ENCODE data around the gene GOLT1A.

DNA sequence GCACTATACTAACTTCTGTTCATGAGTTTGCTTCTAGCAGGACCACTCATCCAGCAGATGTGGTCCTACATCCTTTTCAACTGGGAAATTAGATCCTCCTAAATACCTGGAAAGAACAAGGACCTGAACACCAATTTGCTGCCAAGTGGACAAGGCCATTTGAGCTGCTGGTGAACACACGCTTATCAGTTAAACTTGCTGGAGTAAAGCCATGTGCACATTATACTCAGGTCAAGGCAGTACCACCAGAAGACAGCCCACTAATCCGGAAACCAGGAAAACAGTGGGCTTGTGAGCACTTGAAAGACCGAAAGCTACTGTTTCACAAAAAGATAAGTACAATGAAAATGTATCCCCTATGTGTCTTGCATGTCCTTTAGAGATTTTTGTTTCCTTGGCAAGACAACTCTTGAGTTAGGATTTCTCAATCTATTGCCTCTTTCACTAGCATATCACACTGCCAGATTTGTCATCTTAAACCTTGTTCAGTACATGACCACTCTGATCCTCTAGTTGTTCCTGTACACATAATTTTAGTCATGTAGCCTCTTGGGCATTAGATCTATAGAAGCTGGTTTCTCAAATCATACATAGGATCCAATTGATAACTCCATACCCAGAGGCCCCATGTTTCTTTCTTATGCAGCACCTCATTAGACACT is 43.2 kb downstream of the GOLT1A start:
- TF ChIP-seq, protein P1, sequence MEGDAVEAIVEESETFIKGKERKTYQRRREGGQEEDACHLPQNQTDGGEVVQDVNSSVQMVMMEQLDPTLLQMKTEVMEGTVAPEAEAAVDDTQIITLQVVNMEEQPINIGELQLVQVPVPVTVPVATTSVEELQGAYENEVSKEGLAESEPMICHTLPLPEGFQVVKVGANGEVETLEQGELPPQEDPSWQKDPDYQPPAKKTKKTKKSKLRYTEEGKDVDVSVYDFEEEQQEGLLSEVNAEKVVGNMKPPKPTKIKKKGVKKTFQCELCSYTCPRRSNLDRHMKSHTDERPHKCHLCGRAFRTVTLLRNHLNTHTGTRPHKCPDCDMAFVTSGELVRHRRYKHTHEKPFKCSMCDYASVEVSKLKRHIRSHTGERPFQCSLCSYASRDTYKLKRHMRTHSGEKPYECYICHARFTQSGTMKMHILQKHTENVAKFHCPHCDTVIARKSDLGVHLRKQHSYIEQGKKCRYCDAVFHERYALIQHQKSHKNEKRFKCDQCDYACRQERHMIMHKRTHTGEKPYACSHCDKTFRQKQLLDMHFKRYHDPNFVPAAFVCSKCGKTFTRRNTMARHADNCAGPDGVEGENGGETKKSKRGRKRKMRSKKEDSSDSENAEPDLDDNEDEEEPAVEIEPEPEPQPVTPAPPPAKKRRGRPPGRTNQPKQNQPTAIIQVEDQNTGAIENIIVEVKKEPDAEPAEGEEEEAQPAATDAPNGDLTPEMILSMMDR (IDR thresholded peaks at IDR 0.05), result no peak
- TF ChIP-seq EP300 (IDR thresholded peaks at IDR 0.05) (no peak), POLR2AphosphoS5 (IDR thresholded peaks at IDR 0.05) (no peak), POLR2A (IDR thresholded peaks at IDR 0.05) (no peak)
